Heart left ventricle (tissue), 13 donors: ENCODE results near the gene MED27.

ENCODE experiments used
- POLR2A ChIP-seq, 2 donors: fragments of 450-650 bp; IDR thresholded peaks; one replicate each; pipeline ENCODE4 v1.6.1; 2017; ENCODE audit warnings: antibody characterized with exemption in 2 of 2, mild to moderate bottlenecking in 2 of 2, moderate library complexity in 2 of 2
- TF ChIP-seq, protein P1 (sequence below), 12 donors: fragments of 200-600 bp; sonication (generic) in 4 of 12; IDR thresholded peaks; one replicate each; pipeline versions ENCODE4 v1.5.0 to v1.8.0; 2018 to 2022; ENCODE audit warnings: antibody characterized with exemption in 12 of 12, mild to moderate bottlenecking in 5 of 12
- donor health status: ischemic (EF 13 %, LVEDD 7.1; RV severe dilation, severe dysfunction).
- donor health status: DM: no; HTN: yes; CAD: no.
- donor health status: DM: no; HTN: no; CAD: no.
- donor health status: ischemic (EF 25% LVEDD 6.9; RV normal size, moderate dysfunction).
- donor health status: ischemic (EF 25% LVEDD 5.7; RV mildly dilated, moderate dysfunction).
- donor health status: ischemic (EF 35%, LVEDD 5.7; RV mildly dilated, moderate dysfunction).
- donor health status: nonischemic (EF 11% LVEDD 7.7; RV severe dilation, severe dysfunction).
- donor health status: DM: yes; HTN: yes; CAD: no.
- donor health status: PGD.
- donor health status: ischemic (EF 29% LVEDD 5.4; RV normal size, mild dysfunction).
- donor health status: nonischemic (EF 23%, LVEDD 6.1; RV moderate dilation, normal function).

DNA sequence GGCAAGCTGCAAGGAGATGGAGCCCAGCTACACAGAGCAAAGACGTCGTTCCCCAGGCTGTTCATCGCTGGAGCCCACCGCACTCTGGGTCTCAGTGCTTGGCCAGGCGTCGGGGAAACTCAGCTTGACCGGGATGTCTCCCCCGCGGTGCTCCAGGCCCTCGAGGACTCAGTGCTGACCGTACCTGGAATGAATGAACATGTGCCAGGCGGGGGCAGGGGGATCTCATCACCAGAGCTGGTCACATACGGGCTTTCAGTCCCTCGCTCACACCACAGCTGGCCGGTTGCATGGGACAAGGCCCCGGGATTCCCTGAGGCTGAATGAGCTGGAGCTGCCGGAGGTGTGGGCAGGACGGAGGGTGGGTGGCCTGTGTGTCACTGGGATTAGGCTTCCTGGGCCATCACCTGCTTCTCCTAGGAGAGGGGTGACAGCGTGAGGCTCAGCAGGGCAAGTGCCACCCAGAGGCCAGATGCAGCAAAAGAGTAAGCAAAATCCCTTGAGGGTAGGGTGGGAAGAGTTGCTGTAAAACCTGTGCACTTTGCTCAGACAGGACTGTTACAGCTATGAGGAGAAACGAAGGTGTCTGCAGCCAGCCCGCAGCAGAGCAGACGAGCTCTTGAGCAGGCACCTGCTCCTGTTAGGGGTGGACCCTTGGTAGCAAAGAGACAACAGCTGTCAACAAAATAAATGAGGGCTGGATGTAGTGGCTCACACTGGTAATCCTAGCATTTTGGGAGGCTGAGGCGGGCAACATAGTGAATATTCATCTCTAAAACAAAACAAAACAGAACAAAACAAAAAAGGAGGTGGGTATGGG is 269.1 kb downstream of the MED27 start:
- no peak for TF ChIP-seq POLR2A (IDR thresholded peaks at IDR 0.05)
- TF ChIP-seq, protein P1, sequence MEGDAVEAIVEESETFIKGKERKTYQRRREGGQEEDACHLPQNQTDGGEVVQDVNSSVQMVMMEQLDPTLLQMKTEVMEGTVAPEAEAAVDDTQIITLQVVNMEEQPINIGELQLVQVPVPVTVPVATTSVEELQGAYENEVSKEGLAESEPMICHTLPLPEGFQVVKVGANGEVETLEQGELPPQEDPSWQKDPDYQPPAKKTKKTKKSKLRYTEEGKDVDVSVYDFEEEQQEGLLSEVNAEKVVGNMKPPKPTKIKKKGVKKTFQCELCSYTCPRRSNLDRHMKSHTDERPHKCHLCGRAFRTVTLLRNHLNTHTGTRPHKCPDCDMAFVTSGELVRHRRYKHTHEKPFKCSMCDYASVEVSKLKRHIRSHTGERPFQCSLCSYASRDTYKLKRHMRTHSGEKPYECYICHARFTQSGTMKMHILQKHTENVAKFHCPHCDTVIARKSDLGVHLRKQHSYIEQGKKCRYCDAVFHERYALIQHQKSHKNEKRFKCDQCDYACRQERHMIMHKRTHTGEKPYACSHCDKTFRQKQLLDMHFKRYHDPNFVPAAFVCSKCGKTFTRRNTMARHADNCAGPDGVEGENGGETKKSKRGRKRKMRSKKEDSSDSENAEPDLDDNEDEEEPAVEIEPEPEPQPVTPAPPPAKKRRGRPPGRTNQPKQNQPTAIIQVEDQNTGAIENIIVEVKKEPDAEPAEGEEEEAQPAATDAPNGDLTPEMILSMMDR (IDR thresholded peaks at IDR 0.05), result no peak
